Activated naive CD4-positive, alpha-beta T cell treated with anti-CD3 and anti-CD28 coated beads for 36 hours (primary cell): ENCODE data around the gene PGAP6. TPM values are rescaled to one million over a fixed set of nuclear protein-coding genes. Genes with fewer than 3 reads are reported as not detected.
"Not testable (repeated sequence)": the region's sequence is repeated elsewhere in the genome, so short reads cannot be mapped to it uniquely, and the experiment has no call there.

ENCODE experiments used
- CTCF ChIA-PET: fragments of 350-600 bp; sonication (Branson Sonifier 250); formaldehyde crosslinking; loops from one replicate; lab custom pipeline; 2021; ENCODE audit warnings: antibody characterized with exemption; lab: Charles Lee
- DNase-seq: peaks from one replicate; pipeline ENCODE4 v3.0.0-alpha.2; 2020
- H3K27ac Mint-ChIP-seq: one replicate; pipeline ENCODE4 v1.8.0; 2021; ENCODE audit warnings: mild to moderate bottlenecking, mixed read lengths
- H3K27me3 Mint-ChIP-seq: one replicate; pipeline ENCODE4 v1.8.0; 2021; ENCODE audit warnings: low read depth, mixed read lengths
- H3K36me3 Mint-ChIP-seq: one replicate; pipeline ENCODE4 v1.8.0; 2021; ENCODE audit warnings: low read depth, mixed read lengths
- H3K4me1 Mint-ChIP-seq: one replicate; pipeline ENCODE4 v1.8.0; 2021; ENCODE audit warnings: low read depth, mixed read lengths
- H3K4me3 Mint-ChIP-seq: one replicate; pipeline ENCODE4 v1.8.0; 2021; ENCODE audit warnings: mild to moderate bottlenecking, moderate library complexity, mixed read lengths
- H3K9me3 Mint-ChIP-seq: one replicate; pipeline ENCODE4 v1.8.0; 2021; ENCODE audit warnings: mixed read lengths
- intact Hi-C: fragments of 100-400 bp; cut with micrococcal nuclease; formaldehyde crosslinking; loops from one replicate; pipeline ENCODE4 v1.15.1; 2023
- total RNA-seq, 2 experiments: library from RNA; stranded (reverse); gene quantifications; one replicate each; pipeline ENCODE4 v1.2.3, GENCODE V29; 2021

Gene PGAP6
- total RNA-seq, 2 experiments from 2014 or later: 19.9 to 20.9 TPM

DNA sequence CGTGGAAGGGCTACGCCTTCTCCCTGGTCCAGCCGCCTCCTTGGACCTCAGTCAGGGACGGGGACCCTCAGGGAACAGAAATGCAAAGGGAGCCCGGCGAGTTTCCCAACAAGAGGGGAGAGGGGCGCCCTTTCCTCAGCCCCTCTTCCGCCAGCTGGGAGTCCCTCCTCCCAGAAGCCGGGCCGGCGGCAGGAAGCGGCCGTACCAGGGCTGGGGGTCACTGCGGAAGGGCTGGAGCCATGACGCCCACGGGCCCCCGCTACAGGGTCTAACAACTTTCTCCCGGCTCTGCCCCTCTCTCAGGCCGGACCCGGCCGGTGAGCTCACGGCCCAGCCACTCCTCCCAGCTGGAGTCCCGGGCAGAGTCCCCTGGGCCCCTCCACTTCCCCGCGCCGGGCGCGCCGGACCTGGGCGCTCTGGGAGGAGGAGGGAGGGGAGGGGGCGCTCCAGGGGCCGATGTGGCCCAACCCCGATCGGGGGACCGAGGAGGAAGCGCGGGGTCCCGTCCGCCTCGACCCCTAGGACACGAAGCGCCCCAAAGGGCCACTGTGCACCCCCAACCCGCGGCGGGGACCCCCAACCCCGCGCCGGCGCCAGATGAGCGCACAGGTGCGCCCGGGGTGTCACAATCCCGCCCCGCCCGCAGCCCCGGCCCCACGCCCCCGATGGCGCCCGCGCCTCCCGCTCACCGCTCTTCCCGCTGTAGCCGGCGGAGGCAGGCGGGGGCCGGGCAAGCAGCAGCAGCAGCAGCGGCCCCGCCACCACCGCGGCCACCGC lies 578 bp downstream of the PGAP6 start:
- Mint-ChIP-seq H3K27ac (no peak overlapping the region), H3K4me1 (peaks cover 25% of the 10 kb centered on the region), H3K36me3 (no peaks in the 10 kb centered on the region), H3K9me3 (no peaks in the 10 kb centered on the region), H3K4me3 (peak overlapping the region; percentile 74), H3K27me3 (no peaks in the 10 kb centered on the region)
- intact Hi-C loops: loop anchor here (5.0 kb wide), 1 partner anchor 206 kb away; no protein-coding TSS in a partner anchor
- CTCF ChIA-PET: interaction anchor here (2.0 kb wide), 1 partner anchor 10 kb away, joined by 5 read pairs; the partner anchor contains the start of gene MRPL28
- no peak for DNase-seq

DNA sequence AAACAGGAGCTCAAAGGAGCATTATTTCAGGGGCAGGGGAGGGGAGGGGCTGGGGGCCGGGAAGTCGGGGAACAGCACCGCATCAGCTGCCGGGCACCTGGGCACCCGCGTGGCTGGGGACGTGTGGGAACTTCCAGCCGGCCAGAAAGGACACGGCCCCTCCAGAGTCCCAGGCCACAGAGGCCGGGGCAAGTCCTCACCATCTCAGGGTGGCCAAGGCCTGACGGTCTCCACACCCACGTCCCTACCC lies 1.1 kb downstream of the PGAP6 start:
- no peak for DNase-seq
- intact Hi-C loops: loop anchor here (1.0 to 5.0 kb wide), 2 partner anchors 10 to 207 kb away; partner anchors contain the start of gene MRPL28
- Mint-ChIP-seq H3K4me3 (peak overlapping the region; percentile 74), H3K27ac (no peak overlapping the region), H3K9me3 (no peaks in the 10 kb centered on the region), H3K4me1 (peaks cover 25% of the 10 kb centered on the region), H3K27me3 (no peaks in the 10 kb centered on the region), H3K36me3 (no peaks in the 10 kb centered on the region)
- CTCF ChIA-PET: interaction anchor here (1.0 to 2.0 kb wide), 2 partner anchors 10 to 107 kb away, joined by 3 to 5 read pairs; partner anchors contain the start of gene MRPL28

DNA sequence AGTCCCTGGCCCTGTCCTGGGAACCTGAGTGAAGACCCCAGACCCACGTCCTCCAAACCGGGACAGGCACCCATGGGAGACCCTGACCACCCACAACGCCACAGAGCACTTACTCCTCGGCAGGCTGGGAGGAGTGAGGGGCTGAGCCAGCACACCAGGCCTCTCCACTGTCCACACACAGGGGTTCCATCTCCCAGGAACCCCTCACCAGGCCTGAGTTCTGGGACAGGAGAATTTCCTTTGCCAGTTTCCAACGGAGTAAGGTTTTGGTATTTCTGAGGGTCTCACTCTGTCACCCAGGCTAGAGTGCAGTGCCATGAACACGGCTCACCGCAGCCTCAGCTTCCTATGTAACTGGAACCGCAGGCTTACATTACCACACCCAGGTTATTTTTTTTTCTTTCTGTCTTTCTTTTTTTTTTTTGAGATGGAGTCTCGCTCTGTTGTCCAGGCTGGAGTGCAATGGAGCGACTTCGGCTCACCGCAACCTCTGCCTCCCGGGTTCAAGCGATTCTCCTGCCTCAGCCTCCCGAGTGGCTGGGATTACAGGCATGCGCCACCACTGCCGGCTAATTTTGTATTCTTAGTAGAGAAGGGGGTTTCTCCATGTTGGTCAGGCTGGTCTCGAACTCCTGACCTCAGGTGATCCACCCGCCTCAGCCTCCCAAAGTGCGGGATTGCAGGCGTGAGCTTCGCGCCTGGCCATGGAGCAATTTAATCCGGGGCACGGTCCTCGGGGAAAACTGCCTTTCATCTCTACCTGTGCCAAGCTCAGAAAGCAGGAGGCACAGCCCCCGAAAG lies 1.6 kb downstream of the PGAP6 start:
- H3K9me3 Mint-ChIP-seq: no peaks in the 10 kb centered on the region
- H3K27me3 Mint-ChIP-seq: no peaks in the 10 kb centered on the region
- intact Hi-C loops: loop anchor here (1.0 to 5.0 kb wide), 2 partner anchors 10 to 207 kb away; partner anchors contain the start of gene MRPL28
- H3K4me1 Mint-ChIP-seq: peaks cover 25% of the 10 kb centered on the region
- peak overlapping the region; percentile 69 for H3K4me3 Mint-ChIP-seq
- H3K36me3 Mint-ChIP-seq: no peaks in the 10 kb centered on the region
- CTCF ChIA-PET: interaction anchor here (0.7 to 2.0 kb wide), 3 partner anchors 9 to 108 kb away, joined by 3 to 5 read pairs (median 4); partner anchors contain the start of gene MRPL28
- no peak for DNase-seq
- H3K27ac Mint-ChIP-seq: peak overlapping the region; percentile 73

DNA sequence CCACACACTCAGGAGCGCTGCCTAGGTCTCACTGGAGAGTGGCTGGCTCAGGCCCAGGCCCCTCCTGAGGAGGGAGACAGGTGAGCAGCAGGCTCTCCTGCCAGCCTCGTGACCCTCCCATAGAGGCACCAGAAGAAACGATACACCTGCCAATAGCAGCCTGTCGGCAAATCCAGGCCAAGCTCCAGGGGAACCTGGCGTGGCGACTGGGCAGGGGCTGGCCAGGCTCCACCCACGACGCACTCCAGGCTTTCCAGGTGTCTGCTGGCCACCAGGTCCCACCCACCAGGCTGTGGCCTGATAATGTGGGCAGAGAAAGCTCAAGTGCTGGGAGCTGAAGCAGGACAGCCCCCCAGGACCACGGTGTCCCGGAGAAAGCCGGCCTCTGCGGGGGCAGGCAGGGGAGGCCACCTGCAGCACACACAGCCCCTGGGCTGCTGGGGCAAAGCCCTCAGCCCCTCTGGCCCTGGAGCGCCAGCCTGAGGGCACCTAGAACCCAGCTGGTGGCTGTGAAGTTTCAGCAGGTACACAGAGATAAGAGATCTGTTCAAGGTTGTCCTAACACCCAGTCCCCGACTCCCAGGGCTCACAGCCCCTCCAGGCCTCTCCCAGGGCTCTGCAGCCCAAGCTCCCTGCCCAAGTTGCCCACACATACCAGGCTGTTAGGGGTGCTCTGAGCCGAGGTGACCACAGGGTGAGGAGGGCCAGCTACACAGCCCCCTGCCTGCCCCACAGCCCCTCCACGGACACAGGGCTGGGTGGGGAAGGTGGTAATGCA lies 2.4 kb downstream of the PGAP6 start:
- Mint-ChIP-seq H3K27me3 (no peaks in the 10 kb centered on the region), H3K27ac (peak overlapping the region; percentile 73), H3K4me3 (peak overlapping the region; percentile 69), H3K9me3 (no peaks in the 10 kb centered on the region), H3K4me1 (peaks cover 25% of the 10 kb centered on the region), H3K36me3 (no peaks in the 10 kb centered on the region)
- CTCF ChIA-PET: interaction anchor here (0.7 to 2.0 kb wide), 3 partner anchors 9 to 108 kb away, joined by 3 to 5 read pairs (median 4); partner anchors contain the start of gene MRPL28
- intact Hi-C loops: no loop called here
- DNase-seq: no peak

DNA sequence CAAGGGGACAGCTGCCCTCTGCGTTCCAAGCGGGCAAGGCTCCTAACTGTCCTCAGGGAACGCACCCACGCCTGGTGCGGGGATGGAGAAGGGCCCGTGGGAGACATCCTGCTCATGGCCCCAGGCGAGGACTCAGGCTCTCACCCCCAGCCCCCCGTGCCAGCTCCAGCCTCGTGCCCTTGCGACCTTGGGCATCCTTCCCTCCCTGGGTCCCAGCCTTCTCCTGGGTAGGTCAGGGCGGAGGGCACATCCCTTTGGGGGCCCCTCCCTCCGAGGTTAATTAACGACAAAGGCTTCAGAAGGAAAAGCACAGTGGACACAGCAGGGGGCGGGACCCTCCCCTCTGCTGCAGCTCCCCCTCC lies 3.0 kb downstream of the PGAP6 start:
- Mint-ChIP-seq H3K27ac (no peak overlapping the region), H3K4me1 (peaks cover 25% of the 10 kb centered on the region), H3K27me3 (no peaks in the 10 kb centered on the region), H3K9me3 (no peaks in the 10 kb centered on the region), H3K36me3 (no peaks in the 10 kb centered on the region), H3K4me3 (peak overlapping the region; percentile 15)
- intact Hi-C loops: no loop called here
- DNase-seq: no peak
- CTCF ChIA-PET: no interaction called here

DNA sequence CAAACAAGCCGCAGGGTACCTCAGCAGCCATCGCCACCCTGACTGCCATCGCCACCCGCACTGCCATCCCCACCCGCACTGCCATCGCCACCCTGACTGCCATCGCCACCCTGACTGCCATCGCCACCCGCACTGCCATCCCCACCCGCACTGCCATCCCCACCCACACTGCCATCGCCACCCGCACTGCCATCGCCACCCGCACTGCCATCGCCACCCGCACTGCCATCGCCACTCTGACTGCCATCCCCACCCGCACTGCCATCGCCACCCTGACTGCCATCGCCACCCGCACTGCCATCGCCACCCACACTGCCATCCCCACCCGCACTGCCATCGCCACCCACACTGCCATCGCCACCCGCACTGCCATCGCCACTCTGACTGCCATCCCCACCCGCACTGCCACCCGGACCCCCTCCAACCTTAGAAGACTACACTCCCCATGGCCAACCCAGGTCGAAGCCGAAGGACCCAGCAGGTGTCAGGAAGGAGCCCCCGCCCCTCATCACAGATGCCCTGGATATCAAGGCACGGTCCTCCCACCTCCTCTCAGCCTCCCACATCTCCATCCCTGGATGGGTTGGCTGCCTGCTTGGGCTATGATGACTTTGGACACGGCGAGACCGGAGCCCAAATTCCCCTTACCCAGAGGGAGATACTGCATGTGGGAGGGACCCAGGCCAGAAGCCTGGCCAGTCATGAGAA lies 3.5 kb downstream of the PGAP6 start:
- H3K36me3 Mint-ChIP-seq, H3K27ac Mint-ChIP-seq, DNase-seq, intact Hi-C loops, H3K27me3 Mint-ChIP-seq, CTCF ChIA-PET, H3K4me3 Mint-ChIP-seq, H3K9me3 Mint-ChIP-seq: not testable (repeated sequence)
- H3K4me1 Mint-ChIP-seq: peaks cover 21% of the 10 kb centered on the region

DNA sequence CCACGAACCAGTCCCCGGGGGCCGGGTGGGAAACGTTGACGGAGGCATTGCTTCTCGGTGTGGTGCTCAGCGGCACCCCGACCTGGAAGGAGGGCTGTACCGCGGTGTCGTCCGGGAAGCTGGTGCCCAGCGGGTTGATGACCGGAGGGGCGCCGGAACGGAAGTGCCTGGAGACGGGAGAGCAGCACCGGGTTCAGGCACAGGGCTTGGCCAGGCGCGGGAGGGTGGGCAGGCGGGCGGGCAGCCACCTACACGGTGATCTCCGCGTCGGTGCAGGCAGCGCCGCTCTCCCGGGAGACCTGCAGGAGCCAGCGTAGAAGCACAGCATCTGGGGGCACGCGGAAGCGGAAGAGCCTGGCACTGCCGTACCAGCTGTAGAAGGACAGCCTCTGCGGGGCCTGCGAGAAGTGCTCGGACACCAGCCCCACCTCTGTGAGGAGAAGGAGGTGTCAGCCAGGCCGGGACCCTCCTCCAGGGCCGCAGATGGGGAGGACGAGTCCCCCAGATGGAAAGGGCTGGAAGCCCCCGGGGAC lies 4.3 kb downstream of the PGAP6 start:
- Mint-ChIP-seq H3K4me3 (no peak overlapping the region), H3K27ac (no peak overlapping the region), H3K36me3 (no peaks in the 10 kb centered on the region), H3K9me3 (no peaks in the 10 kb centered on the region), H3K4me1 (peaks cover 16% of the 10 kb centered on the region), H3K27me3 (no peaks in the 10 kb centered on the region)
- intact Hi-C loops: no loop called here
- DNase-seq: no peak
- CTCF ChIA-PET: no interaction called here

DNA sequence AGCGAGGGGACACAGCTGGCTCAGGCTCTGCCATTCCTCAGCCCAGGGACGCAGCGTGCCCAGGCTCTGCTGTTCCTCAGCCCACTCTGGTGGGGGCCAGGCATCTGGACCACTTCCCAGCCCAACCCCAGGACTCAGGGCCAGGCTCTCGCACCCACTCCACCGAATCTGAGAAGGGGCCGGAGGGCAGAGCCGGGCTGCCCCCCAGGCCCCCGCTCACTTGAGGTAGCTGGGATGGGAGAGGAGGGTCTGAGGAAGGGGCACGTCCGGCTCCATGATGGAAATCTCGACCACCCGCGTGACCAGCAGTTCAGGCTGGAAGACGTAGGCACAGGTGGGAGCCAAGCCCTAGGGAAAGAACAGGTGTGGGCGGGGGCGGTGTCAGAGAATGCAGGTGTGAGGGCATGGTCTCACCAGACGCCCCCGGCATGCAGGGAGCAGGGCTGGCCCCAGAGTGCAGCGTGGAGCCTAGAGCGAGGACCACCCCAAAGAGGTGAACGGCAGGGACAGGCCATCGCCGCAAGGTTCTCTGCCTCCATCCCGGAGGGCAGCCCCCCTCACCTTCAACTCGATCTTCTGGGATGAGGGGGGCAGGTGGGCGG lies 4.9 kb downstream of the PGAP6 start:
- no peaks in the 10 kb centered on the region for H3K27me3 Mint-ChIP-seq
- no peaks in the 10 kb centered on the region for H3K9me3 Mint-ChIP-seq
- H3K4me1 Mint-ChIP-seq: peaks cover 14% of the 10 kb centered on the region
- no peaks in the 10 kb centered on the region for H3K36me3 Mint-ChIP-seq
- intact Hi-C loops: no loop called here
- CTCF ChIA-PET: no interaction called here
- H3K27ac Mint-ChIP-seq: no peak overlapping the region
- no peak overlapping the region for H3K4me3 Mint-ChIP-seq
- no peak for DNase-seq

DNA sequence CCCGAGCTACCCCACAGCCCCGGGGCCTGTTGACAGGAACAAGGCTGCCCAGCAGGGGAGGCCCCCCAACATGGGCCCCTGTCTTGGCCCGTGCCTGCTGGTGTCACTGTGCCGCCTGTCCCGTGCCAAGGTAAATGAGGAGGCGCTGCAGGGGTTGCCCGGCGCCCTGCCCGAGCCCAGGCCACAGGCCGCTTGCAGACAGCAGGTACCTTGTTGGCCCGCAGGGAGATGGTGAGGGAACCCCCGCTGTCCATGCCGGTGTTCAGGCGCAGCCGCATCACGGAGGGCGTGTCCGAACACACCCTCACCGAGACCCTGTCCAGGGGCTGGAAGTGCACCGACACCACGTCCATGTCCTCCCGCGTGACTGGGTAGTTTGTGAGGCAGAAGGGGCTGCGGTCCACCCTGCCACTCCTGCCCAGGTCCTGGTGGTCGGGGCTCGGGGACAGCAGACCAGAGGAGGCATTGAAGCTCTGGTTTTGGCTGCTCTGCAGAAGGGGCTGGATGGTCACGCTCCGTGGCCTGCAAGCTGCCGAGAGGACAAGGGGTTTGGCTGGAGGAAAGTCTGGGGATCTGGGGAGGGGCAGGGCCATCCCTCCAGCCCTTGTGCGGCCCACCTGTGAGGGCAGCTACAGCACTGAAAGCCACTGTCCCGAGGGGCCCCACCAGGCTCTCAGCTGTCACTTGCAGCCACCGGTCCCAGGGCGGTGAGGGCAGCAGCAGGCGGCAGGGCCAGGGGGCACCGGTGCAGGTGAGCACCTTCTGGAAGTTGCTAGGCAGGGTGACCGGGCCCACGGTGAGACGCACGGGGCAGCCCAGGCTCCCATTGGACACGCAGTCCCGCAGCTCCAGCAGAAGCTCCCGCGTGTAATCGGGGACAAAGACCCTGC lies 5.6 kb downstream of the PGAP6 start:
- no peak for DNase-seq
- no peaks in the 10 kb centered on the region for H3K9me3 Mint-ChIP-seq
- intact Hi-C loops: no loop called here
- no peaks in the 10 kb centered on the region for H3K36me3 Mint-ChIP-seq
- H3K4me3 Mint-ChIP-seq: no peak overlapping the region
- no peaks in the 10 kb centered on the region for H3K27me3 Mint-ChIP-seq
- CTCF ChIA-PET: no interaction called here
- H3K4me1 Mint-ChIP-seq: peaks cover 15% of the 10 kb centered on the region
- H3K27ac Mint-ChIP-seq: no peak overlapping the region

DNA sequence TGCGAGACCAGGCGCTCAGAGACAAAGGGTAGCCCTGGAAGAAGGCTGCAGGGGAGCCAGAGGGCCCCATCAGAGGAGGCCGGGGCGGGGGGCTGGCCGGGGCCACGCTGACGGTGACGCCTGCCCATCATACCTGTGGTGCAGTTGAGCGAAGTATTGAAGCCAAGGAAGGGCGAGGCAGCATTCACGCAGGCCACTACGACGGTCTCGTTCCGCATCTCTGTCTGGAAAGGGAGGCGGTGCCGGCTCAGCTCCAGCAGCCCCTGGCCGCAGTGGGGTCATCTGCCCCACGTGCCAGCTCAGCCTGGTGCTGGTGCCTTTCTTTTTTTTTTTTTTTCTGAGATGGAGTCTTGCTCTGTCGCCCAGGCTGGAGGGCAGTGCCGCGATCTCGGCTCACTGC lies 6.6 kb downstream of the PGAP6 start:
- Mint-ChIP-seq H3K36me3 (peaks cover 1% of the 10 kb centered on the region), H3K4me1 (peaks cover 17% of the 10 kb centered on the region), H3K27me3 (no peaks in the 10 kb centered on the region), H3K9me3 (no peaks in the 10 kb centered on the region), H3K27ac (no peak overlapping the region), H3K4me3 (no peak overlapping the region)
- intact Hi-C loops: no loop called here
- CTCF ChIA-PET: no interaction called here
- no peak for DNase-seq

DNA sequence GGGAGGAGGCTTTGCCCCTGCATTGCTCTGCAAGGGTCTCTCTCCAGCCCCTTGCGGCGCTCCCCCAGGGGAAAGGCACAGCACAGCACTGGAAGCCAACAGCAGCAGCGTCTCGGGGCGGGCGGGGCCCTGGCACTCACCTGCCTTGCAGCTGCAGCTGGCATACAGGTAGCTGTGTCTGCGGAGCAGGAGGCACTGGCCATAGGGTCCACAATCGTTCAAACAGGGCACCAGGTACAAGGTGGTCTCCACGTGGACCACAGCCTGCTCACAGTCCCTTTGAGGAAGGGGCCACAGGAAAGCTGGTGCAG lies 7.2 kb downstream of the PGAP6 start:
- intact Hi-C loops: no loop called here
- Mint-ChIP-seq H3K27me3 (no peaks in the 10 kb centered on the region), H3K36me3 (peaks cover 1% of the 10 kb centered on the region), H3K27ac (no peak overlapping the region), H3K4me3 (no peak overlapping the region), H3K9me3 (no peaks in the 10 kb centered on the region), H3K4me1 (peaks cover 14% of the 10 kb centered on the region)
- CTCF ChIA-PET: no interaction called here
- DNase-seq: no peak
